Measurements from ENCODE around the gene CTRB2.
"Not testable (repeated sequence)": the region's sequence is repeated elsewhere in the genome, so short reads cannot be mapped to it uniquely, and the experiment has no call there.

Gene CTRB2

GRCh38 chr16:75242436-75243078 is 35.6 kb upstream of the CTRB2 start:
- not testable (repeated sequence) for DNase-seq (ENCODE audit: low read depth in 2 of 2)

DNA sequence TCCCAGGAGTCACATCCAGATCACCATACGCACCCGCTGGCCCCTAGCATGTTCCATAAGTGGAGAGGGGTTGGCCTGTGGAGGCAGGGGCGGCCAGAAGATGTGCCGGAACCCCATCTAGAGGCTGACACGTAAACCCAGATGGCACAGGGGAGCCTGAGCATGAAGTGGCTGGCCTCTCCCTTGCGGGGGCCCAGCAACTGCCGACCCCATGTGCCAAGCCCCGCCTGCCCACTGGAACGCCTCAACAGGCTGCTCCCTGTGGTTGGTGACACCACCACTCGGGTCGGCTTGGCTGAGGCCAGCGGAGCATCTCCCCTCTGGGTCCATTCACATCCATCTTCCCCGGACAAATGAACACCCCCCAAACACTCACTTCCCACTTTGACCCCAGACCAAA is 35.0 kb upstream of the CTRB2 start:
- no peak for DNase-seq (ENCODE audit: low read depth in 2 of 2)

GRCh38 chr16:75241412-75241811 is 34.5 kb upstream of the CTRB2 start:
- DNase-seq (ENCODE audit: low read depth in 2 of 2) = no peak

DNA sequence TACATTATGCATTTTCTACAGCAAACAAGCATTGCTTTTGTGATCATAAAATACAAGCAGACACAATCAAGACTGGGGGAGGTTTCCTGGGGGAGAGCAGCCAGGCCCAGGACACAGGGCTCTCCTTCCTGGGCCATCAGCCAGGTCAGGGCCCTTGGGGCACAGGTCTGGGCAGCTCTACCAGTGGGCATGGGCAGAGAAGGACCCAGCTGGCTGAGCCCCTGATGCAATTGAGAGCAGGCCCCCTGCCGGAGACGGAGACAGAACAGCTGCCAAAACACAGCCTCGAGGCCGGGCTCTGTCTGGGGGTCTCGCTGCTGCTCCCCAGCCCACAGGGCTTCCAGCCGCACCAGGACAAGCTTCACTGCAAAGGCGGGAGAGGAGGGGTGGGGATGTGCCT is 33.7 kb upstream of the CTRB2 start:
- not testable (repeated sequence) for DNase-seq (ENCODE audit: low read depth in 2 of 2)

DNA sequence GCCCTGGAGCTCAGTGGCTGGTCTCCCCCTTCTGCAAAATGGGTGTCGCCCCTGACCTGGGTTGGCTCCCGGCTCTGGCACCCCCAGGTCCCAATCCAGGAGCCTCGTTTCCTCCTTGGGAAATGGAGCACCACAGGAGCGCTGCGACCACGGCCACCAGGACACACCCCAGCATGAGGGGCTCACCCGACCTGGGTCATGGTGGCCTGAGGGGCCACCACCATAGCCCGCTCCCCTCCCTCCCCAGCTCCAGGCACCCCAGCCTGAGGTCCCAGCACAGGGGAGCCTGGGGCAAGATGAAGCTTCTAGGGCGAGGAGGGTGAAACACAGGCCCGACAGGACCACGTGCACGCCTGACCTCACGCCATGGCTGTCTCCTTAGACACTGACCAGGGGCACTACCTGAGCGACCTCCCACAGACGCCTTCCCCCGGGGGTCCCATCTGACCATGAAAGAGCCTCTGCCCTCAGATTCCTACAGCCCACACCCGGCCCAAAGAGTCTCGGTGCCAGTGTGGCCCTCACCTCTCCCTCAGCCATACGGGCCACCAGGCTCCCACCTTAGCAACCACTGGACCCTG is 32.7 kb upstream of the CTRB2 start:
- DNase-seq (ENCODE audit: low read depth in 2 of 2) = no peak

- DNase-seq (ENCODE audit: low read depth in 2 of 2) = no peak
Observed at GRCh38 chr16:75238853-75239541, 32.0 kb upstream of the CTRB2 start.

GRCh38 chr16:75238132-75238852 is 31.3 kb upstream of the CTRB2 start:
- DNase-seq (ENCODE audit: low read depth in 2 of 2) = no peak

DNA sequence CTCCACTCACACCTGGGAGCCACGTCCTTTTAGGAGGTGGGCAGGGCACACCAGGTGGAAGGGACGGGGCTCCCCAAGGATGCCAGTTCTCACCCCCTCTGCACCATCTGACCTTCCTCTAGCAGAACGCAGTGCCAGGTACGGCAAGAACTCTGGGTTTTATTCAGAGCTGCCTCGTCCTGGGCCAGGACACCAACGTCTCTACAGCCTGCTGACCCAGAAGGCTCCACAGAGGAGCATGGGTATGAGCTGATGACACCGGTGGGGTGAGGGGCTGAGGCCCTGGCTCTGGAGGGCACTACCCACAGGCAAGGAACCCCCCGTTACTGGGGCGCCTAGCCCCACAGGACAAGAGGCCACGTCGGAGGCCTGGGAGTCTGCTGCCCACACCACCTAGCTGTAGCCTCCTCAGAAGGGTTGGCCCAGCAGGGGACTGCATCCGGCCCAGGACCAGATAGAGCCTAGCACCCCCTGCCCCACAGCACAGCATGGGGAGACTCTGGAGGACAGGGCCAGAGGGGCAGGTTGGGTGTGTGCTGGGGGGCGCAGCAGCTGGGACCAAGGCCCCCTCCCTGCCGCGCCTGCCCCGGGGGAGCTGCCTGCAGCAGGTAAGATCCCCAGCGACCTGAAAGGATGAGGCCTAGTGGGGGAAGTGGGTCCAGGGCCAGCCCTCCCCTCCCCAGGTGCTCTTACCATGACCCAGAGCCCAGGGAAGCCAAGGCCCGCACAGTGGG is 30.6 kb upstream of the CTRB2 start:
- no peak for DNase-seq (ENCODE audit: low read depth in 2 of 2)

DNA sequence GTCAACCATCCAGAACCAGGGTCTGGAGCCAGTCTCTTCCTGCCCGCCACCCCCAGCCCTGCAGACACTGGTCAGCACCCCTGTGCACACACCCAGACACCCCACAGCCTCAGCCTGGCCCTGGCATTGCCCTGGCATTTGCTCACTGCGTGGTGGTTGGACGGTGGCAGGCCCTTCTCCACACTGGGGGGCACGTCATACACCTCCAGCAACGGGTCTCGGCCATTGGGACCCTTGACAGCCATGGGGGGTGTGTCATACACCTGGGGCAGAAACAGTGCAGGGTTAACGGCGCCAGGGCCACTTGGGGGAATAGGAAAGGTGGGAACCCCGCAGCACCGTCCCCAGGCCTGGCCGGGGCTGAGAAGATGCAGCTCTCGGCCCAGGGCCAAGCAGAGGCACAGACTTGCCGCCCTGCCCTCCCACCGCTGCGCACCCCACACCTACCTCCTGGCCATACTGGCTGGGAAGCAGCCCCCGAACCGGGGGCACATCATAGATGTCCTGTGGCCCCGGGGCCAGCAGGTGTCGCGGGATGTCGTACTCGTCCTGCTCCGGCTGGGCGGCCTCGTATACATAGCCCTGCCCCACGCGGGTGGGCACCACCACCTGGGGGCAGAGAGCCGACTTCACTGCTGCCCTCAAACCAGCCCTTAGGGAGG is 29.9 kb upstream of the CTRB2 start:
- DNase-seq (ENCODE audit: low read depth in 2 of 2) = no peak

DNA sequence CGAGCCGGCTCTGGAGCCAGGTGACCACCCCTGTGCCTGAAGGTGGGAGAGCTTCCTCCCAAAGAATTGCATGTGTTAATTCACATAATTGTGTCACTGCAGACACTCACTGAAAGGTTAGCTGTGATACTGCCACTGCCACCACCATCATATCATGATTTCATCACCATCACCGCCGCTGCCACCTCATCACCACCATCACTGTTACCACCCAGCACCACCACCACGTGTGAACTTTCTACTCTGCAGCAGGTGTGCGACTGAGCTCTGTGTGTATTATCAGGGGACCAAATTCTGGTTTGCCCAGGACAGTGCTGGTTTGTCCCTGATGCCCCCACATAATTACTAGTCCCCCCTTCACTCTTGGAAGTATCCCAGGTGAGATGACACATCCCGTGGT is 29.3 kb upstream of the CTRB2 start:
- no peak for DNase-seq (ENCODE audit: low read depth in 2 of 2)

DNA sequence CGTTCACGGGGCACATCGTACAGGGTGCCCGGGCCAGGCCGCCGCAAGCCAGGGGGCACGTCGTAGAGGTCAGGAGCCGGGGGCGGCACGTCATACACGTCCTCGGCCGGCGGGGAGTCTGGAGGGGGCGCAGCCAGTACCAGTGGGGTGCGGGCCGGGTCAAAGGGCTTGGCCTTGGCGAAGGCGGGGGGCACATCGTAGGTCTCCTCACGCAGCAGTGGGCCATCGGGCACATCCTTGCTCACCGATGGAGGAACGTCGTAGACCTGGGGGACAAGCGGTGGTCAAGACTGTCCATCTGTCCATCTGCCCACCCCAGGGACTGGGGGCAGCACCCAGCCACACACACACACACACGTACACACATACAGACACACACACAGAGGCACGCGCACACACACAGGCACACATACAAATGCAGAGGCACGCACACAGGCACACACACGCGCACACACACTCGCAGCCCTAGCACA is 28.8 kb upstream of the CTRB2 start:
- no peak for DNase-seq (ENCODE audit: low read depth in 2 of 2)

DNA sequence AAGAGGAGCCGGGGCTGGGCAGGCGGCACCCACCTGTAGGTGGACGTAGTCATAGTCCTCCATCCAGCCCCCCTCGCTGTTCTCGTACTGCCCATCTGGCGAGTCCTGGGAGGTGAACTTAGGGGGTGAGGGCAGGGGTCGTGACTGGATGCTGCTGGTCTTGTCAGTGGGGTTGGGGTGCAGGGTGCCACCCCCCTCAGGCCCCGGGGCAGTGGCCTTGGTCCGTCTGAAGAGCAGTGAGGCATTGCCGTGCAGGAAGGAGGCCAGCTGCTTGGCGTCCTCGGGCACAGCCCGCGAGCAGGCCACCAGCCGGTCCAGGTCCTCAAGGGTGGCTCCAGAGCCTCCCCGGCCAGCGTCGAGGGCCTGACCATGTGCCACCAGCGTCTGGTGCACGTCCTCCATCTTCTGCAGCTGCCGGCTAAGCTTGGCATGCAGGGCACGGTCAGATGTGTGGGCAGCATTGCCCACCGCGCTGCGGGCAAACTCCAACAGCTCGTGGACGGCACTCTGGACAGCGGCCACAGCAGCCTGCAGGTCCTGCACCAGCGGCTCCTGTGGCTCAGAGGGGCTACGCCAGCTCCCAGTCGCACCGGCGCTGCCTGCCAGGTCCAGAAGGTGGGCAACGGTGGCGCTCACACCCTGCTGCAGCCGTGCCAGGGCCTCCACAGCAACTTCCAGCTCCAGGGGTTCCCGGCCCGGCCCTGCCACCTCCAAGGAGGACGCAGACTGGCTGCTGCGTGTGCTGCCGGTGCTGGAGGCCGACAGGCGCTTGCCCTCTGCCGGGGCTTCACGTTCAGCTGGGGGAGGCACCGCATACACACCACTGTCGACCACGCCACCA is 28.1 kb upstream of the CTRB2 start:
- DNase-seq (ENCODE audit: low read depth in 2 of 2) = no peak

DNA sequence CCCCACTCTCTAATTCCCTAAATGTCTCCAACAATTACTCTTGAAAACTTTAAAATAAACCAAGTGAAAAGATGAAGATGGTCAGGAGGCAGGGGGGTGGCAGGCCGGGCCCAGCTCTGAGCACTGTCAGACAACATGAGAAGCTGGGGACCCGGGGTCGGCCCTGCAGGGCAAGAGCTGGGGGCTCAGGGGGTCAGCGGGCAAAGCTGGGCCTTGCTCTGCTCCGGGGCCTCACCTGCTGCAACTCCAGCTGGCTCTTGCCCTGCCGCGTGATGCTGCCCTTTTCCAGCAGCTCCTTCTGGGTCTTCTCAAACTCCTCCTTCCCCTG is 26.6 kb upstream of the CTRB2 start:
- DNase-seq (ENCODE audit: low read depth in 2 of 2) = no peak

DNA sequence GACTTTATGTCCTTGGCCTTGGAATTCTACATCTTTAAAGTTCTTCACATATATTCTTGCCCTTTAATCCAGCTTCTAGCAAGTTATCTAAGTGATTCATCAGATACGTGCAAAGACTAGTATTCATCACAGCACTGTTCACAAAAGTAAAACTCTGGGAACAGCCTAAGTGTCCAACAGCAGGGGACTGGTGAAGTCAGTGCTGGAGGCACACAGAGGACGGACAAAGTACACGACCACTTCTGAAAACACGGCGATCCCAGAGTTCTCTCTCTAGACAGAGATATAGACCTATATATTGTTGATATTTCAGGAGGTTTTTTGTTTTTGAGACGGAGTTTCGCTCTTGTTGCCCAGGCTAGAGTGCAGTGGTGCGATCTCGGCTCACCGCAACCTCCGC is 24.6 kb upstream of the CTRB2 start:
- no peak for DNase-seq (ENCODE audit: low read depth in 2 of 2)

GRCh38 chr16:75230471-75231110 is 23.6 kb upstream of the CTRB2 start:
- no peak for DNase-seq (ENCODE audit: low read depth in 2 of 2)

GRCh38 chr16:75229172-75230031 is 22.4 kb upstream of the CTRB2 start:
- no peak for DNase-seq (ENCODE audit: low read depth in 2 of 2)

DNA sequence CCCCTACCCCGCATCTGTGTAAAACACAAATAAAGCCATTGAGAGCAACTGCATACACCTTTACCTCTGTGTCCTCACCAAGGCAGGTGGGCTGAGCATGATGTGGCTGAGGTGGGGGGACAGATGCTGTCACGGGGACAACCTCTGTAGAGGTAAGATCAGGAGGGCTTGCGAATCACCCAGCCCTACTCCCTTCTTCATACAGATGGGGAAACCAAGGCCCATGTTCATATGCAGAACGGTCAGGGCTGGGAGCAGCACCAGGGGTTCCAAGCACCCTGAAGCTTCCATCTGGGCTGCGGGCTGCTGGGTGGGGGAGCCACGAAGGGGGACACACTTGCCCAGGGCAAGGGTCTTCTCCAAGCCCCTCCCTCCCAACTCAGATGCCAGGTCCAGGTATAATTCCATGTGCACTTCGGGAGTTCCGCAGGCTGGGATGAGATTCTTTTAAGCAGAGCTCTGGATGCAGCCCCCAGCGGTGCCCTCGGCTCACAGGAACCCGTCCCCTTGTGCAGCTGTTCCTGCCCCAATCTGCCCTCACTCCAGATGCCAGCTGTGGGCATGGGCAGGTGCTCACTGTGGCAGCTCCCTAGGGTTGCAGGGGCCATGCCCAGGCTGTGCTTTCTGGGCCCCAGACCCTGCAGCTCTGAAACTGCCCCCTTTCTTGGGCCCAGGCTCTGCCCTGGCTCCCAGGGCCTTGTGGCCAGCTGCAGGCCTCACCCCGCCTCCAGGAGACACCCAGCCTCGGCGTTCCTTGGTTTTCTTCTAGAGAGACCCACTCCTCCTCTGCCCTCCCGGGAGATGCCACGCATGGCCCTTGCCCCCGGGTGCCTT is 21.4 kb upstream of the CTRB2 start:
- no peak for DNase-seq (ENCODE audit: low read depth in 2 of 2)

All from stimulated activated CD4-positive, alpha-beta T cell treated with anti-CD3 and anti-CD28 coated beads, Interleukin-1b, Interleukin-23, amount 100 ng/mL, for 1 hour (primary cell).